AG08395 (cell line): ENCODE data around the gene WNT5B.
"Not testable (repeated sequence)": the region's sequence is repeated elsewhere in the genome, so short reads cannot be mapped to it uniquely, and the experiment has no call there.

ENCODE experiments used
- DNase-seq: peaks from one replicate; pipeline ENCODE4 v3.0.0; 2012; ENCODE audit warnings: mixed read lengths, low spot score

WNT5B gene

DNA sequence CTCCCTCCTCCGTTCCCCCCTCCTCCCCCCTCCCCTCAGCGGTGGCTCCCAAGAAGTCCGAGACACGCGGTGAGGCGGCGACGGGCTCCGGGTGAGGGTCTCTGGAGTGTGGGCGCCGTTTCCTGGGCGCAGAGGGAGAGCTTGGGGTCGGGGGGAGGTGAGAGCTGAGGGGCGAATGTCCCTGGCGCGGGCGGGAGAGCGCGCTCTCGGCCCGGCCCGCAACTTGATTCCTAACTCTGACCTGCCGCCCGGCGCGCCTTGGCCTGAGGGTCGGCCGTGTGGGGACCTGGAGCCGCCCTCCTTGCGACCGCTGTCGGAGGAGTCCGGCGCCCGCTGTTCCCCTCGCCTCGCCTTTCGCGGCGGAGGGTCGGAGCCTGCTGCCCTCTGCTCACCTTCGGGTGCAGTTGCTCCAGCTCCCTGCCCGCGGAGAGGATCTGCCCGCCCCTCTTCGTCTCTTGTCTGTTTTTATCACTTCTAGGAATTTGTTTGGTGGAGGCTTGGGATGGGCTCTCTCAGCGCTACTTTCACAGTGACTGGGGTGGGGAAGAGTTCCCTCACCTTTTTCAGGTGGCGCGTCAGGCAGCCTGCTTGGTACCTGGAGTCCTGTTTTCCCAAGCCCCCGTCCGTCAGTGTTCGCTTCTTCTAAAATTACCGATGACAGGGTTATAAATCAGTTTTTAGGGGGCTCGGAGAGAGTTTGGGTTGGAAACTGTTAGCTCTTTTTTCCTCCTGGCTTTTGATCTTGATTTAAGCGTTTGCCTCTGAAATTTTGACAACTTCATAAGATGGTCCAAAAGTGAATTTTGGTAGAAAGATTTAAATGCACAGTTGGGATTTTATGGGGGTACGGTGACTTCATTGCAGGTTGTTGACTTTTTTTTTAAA lies 62.3 kb downstream of the WNT5B start:
- peak; percentile 19 for DNase-seq

DNA sequence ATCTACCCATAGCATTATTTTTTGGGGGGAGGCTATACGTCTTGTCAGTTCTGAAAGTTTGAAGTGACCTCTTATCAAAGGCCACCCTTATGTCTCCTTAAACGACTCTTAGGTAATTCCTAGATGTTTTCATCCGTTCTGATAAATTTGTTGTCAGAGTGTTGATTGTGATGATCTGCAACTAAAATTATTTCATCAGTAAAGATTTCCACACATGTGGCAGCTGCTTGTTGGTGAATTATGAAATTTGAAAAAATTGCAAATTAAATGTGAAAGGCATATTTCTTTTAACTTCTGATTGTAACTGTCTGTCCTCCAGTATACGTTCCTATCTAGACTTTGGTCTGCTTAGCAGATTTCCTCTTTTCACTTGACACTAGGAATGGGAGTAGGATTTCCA lies 63.2 kb downstream of the WNT5B start:
- no peak for DNase-seq

- DNase-seq = no peak
Measured at GRCh38 chr12:1692895-1693610, 64.0 kb downstream of the WNT5B start.

GRCh38 chr12:1695097-1695496 lies 66.1 kb downstream of the WNT5B start:
- not testable (repeated sequence) for DNase-seq

DNA sequence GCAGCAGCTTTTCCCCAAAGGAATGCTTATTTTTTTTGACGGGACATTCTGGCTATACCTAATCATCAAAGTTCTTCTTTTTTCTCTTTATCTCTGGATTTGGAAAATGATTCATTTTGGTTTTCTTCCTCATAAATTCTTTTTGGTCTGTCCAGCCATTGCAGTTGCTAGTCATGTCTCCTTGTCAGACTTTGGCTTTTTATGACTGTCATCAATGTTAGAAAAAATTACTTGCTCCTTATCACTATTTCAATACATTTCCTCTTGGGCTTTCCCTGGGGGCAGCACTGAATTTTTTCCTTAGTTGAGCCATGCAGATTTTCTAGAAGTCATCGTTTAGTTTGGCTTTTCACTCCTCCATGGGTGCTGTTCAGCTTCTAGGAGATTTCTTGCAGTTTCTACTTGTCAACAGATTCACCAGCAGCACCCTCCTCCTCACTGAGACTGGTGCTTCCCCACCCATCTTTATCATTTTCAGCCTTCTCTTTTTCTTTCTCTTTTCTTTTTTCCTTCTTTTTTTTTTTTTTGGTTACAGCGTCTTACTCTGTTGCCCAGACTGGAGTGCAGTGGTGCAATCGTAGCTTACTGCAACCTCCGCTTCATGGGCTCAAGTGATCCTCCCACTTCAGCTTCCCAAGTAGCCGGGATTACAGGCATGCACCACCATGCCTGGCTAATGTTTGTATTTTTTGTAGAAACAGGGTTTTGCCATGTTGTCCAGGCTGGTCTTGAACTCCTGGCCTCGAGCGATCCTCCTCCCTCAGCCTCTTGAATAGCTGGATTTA lies 67.0 kb downstream of the WNT5B start:
- DNase-seq = no peak

- DNase-seq = no peak
Measured at GRCh38 chr12:1696800-1697199, 67.8 kb downstream of the WNT5B start.
